Measurements from ENCODE around the gene NR1I2.

NR1I2 gene

DNA sequence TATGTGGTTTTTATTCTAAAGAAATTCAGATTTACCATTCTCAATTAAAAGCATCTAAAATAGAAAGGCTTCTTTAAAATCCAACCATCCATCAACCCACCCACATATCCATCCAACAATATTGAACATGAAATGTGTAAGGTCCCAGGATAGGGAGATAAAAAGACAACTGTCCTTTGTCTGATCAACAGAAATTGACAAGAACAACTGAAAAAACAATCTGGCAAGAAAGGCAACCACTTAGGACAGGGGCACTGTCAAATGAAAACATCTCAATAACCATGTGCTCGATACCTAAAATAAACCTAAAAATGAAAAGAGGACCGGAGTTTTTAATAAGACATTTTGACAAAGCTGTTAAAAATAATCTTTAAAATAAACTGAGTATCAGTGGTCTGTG lies 67.2 kb downstream of the NR1I2 start:
- no peak overlapping the region for H3K4me3 ChIP-seq (ENCODE audit: low read length, poor library complexity, severe bottlenecking)
- H3K9ac ChIP-seq (ENCODE audit: low read depth, low read length, poor library complexity, severe bottlenecking): no peak overlapping the region
- TF ChIP-seq, protein P1, sequence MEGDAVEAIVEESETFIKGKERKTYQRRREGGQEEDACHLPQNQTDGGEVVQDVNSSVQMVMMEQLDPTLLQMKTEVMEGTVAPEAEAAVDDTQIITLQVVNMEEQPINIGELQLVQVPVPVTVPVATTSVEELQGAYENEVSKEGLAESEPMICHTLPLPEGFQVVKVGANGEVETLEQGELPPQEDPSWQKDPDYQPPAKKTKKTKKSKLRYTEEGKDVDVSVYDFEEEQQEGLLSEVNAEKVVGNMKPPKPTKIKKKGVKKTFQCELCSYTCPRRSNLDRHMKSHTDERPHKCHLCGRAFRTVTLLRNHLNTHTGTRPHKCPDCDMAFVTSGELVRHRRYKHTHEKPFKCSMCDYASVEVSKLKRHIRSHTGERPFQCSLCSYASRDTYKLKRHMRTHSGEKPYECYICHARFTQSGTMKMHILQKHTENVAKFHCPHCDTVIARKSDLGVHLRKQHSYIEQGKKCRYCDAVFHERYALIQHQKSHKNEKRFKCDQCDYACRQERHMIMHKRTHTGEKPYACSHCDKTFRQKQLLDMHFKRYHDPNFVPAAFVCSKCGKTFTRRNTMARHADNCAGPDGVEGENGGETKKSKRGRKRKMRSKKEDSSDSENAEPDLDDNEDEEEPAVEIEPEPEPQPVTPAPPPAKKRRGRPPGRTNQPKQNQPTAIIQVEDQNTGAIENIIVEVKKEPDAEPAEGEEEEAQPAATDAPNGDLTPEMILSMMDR (conservative IDR thresholded peaks at IDR 0.05; ENCODE audit: low read length): no peak
- TF ChIP-seq EZH2phosphoT487 (IDR thresholded peaks at IDR 0.05; ENCODE audit: borderline replicate concordance): no peak
- H3K79me2 ChIP-seq (ENCODE audit: insufficient read depth, low read length): peaks cover 12% of the 10 kb centered on the region; the same call in 1 of the 2 replicates
- no peaks in the 10 kb centered on the region for H4K20me1 ChIP-seq (ENCODE audit: insufficient read depth, low read length, poor library complexity, severe bottlenecking)
- H3K9me3 ChIP-seq (ENCODE audit: insufficient read depth, low read depth, low read length): no peaks in the 10 kb centered on the region
- no peaks in the 10 kb centered on the region for H3K27me3 ChIP-seq (ENCODE audit: insufficient read depth, low read length, poor library complexity, severe bottlenecking)
- H3K36me3 ChIP-seq (ENCODE audit: insufficient read depth, low read length): peaks cover 22% of the 10 kb centered on the region; the same call in 1 of the 2 replicates
- no peak overlapping the region for H3K4me2 ChIP-seq (ENCODE audit: low read depth, low read length, poor library complexity, severe bottlenecking)
- H2AFZ ChIP-seq (ENCODE audit: low read length): no peak overlapping the region
- no peaks in the 10 kb centered on the region for H3K4me1 ChIP-seq (ENCODE audit: insufficient read depth, low read length, poor library complexity, severe bottlenecking)
- H3K9me2 ChIP-seq (replicated peaks; ENCODE audit: low read depth, low read length): no peaks in the 10 kb centered on the region
- H3F3A ChIP-seq (ENCODE audit: low read depth): no peaks in the 10 kb centered on the region

DNA sequence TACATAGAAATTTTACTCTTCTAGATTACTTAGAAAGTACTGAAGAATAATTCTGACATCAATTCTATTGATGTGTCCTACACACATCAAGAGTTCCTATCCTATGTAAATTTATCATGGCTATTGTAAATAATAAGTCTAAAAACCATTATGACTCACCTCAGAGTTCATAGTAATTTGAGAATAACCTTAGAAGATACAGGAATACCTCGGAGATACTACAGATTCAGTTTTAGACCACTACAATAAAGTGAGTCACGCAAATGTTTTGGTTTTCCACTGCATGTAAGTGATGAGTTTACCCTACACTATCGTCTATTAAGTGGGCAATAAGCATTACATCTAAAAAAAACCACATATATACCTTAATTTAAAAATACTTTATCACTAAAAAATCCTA lies 74.8 kb downstream of the NR1I2 start:
- no peak overlapping the region for H3K4me2 ChIP-seq (ENCODE audit: low read depth, low read length, poor library complexity, severe bottlenecking)
- no peaks in the 10 kb centered on the region for H3K79me2 ChIP-seq (ENCODE audit: insufficient read depth, low read length)
- H3K9ac ChIP-seq (ENCODE audit: low read depth, low read length, poor library complexity, severe bottlenecking): no peak overlapping the region

DNA sequence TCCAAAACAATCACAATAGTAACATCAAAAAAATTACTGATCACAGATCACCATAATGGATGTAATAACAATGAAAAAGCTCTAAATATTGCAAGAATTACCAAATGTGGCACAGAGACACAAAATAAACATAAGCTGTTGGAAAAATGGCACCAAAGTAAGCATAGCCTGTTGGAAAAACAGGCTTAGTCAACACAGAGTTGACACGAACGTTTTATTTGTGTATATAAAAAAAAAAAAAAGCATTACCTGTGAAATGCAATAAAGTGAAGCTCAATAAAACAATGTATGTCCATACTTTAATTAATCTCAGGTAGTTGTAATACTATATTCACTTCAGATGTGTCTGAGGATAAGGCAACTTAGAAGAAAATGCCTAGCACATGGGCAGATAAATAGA lies 77.1 kb downstream of the NR1I2 start:
- Histone ChIP-seq H3K79me2 (ENCODE audit: insufficient read depth, low read length) (no peaks in the 10 kb centered on the region), H4K20me1 (ENCODE audit: insufficient read depth, low read length, poor library complexity, severe bottlenecking) (peaks cover 4% of the 10 kb centered on the region), H3K9me2 (replicated peaks; ENCODE audit: low read depth, low read length) (no peaks in the 10 kb centered on the region), H3K9me3 (ENCODE audit: insufficient read depth, low read depth, low read length) (peaks cover 10% of the 10 kb centered on the region; the same call in 1 of the 2 replicates), H3K4me2 (ENCODE audit: low read depth, low read length, poor library complexity, severe bottlenecking) (no peak overlapping the region), H3K4me1 (ENCODE audit: insufficient read depth, low read length, poor library complexity, severe bottlenecking) (no peaks in the 10 kb centered on the region), H3K36me3 (ENCODE audit: insufficient read depth, low read length) (peaks cover 76% of the 10 kb centered on the region), H3K9ac (ENCODE audit: low read depth, low read length, poor library complexity, severe bottlenecking) (no peak overlapping the region), H3K27me3 (ENCODE audit: insufficient read depth, low read length, poor library complexity, severe bottlenecking) (no peaks in the 10 kb centered on the region), H2AFZ (ENCODE audit: low read length) (no peak overlapping the region), H3F3A (ENCODE audit: low read depth) (no peaks in the 10 kb centered on the region), H3K4me3 (ENCODE audit: low read length, poor library complexity, severe bottlenecking) (no peak overlapping the region)
- no peak for TF ChIP-seq EZH2phosphoT487 (IDR thresholded peaks at IDR 0.05; ENCODE audit: borderline replicate concordance)
- TF ChIP-seq, protein P1 (conservative IDR thresholded peaks at IDR 0.05; ENCODE audit: low read length): no peak

More for the DNA sequence above, 74.8 kb downstream of the NR1I2 start:
- Histone ChIP-seq H3K36me3 (ENCODE audit: insufficient read depth, low read length) (peaks cover 57% of the 10 kb centered on the region), H3K9me3 (ENCODE audit: insufficient read depth, low read depth, low read length) (peaks cover 10% of the 10 kb centered on the region; the same call in 1 of the 2 replicates), H3K4me3 (ENCODE audit: low read length, poor library complexity, severe bottlenecking) (no peak overlapping the region), H3K9me2 (replicated peaks; ENCODE audit: low read depth, low read length) (no peaks in the 10 kb centered on the region), H3K4me1 (ENCODE audit: insufficient read depth, low read length, poor library complexity, severe bottlenecking) (no peaks in the 10 kb centered on the region), H2AFZ (ENCODE audit: low read length) (no peak overlapping the region), H3F3A (ENCODE audit: low read depth) (no peaks in the 10 kb centered on the region), H3K27me3 (ENCODE audit: insufficient read depth, low read length, poor library complexity, severe bottlenecking) (no peaks in the 10 kb centered on the region), H4K20me1 (ENCODE audit: insufficient read depth, low read length, poor library complexity, severe bottlenecking) (peaks cover 4% of the 10 kb centered on the region)
- no peak for TF ChIP-seq EZH2phosphoT487 (IDR thresholded peaks at IDR 0.05; ENCODE audit: borderline replicate concordance)
- TF ChIP-seq, protein P1 (conservative IDR thresholded peaks at IDR 0.05; ENCODE audit: low read length): no peak
